HG02884 (cell line): ENCODE data around the gene GPC3.
A peak's percentile ranks its signal among the peaks of the same experiment; 100 is the strongest.
"Not testable (repeated sequence)": the region's sequence is repeated elsewhere in the genome, so short reads cannot be mapped to it uniquely, and the experiment has no call there.

Experiments used
- ATAC-seq: cut with Tn5 transposase; IDR thresholded peaks from one replicate; pipeline ENCODE4 v1.9.1; 2021; ENCODE audit warnings: mild to moderate bottlenecking, moderate library complexity; ENCODE audit not compliant: unreplicated experiment

Gene GPC3

DNA sequence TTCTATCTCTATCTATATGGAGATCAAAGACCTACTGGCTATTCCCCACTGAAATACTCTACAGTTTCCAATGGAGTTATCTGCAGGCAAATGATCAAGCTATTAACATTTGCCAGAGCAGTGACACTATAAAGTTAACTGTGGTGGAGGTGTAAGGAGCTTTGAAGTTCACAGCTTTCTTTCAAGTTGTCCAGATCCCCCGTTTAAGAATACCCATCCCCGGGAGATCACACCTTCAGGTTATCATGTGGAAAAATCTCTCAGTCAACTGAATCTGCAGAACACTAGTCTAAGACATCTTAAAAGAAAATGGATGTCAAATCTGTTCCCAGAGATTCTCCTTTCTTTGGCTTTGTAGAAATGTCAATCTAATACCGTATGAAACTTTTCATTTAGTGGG is 80.1 kb downstream of the GPC3 start:
- no peak for ATAC-seq

DNA sequence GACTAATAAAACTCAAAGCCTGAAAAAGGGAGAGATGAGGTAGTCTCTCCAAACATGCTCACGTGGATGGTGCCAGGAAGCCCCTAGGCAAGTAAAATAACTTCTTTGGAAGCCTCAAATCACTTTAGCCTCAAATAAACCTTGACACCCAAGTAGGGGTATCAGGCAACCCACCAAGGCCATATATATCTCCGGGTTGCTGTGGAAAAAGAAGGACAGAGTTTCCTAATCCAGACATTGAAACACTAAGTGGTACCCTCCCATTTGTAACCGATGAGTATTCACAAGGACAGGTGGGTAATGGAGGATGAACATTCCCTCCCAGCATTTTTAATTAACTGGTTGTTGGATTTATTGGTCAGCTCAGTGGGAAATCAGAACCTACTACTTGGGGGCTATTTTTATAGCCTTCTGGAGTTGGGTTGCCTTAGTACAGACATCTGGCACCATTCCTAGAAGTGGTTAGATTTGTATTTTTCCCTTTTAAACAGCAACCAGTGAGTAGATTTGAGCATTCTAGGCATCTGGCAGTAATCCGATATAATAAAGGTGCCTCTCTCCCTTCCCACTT is 87.7 kb downstream of the GPC3 start:
- no peak for ATAC-seq

DNA sequence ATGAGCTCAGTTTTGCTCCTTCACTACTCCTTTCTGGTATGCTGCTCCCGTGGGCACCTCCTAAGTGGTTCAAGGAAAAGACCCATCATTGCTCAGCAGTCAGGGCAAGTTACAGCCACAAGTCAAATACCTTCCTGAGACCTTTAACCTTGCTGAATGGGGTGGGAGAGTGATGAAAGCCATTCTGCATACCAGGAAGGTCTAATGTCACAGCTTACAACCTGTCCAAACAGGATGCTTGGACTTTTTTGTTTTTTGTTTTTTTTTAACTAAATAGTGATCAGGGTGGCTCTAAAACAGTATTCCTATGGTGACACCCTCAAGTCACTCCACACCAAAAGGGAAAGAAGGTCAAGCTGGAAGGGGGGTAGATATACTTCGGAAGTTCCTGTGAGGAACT is 93.1 kb downstream of the GPC3 start:
- ATAC-seq: no peak

DNA sequence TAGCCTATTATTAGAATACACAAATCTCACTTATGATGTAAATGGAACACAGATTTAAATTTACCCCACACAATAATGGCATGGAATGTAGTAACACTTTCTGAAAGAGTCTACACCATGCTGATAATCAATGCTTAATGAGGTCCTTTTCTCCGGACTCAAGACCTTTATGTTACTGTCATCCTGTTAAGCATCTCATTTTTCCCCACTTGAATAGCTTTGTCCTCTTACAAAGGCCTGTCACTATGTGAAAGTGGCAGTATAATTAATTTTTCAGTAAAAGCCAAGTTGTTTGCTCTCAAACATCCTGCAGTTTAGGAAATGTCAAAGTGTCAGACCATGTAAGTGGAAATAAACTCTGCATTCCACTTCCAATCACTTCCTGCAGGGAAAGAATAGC is 96.4 kb downstream of the GPC3 start:
- no peak for ATAC-seq

DNA sequence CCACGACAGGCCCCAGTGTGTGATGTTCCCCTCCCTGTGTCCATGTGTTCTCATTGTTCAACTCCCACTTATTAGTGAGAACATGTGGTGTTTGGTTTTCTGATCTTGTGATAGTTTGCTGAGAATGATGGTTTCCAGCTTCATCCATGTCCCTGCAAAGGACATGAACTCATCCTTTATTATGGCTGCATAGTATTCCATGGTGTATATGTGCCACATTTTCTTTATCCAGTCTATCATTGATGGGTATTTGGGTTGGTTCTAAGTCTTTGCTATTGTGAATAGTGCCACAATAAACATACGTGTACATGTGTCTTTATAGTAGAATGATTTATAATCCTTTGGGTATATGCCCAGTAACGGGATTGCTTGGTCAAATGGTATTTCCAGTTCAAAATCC is 97.3 kb downstream of the GPC3 start:
- not testable (repeated sequence) for ATAC-seq

DNA sequence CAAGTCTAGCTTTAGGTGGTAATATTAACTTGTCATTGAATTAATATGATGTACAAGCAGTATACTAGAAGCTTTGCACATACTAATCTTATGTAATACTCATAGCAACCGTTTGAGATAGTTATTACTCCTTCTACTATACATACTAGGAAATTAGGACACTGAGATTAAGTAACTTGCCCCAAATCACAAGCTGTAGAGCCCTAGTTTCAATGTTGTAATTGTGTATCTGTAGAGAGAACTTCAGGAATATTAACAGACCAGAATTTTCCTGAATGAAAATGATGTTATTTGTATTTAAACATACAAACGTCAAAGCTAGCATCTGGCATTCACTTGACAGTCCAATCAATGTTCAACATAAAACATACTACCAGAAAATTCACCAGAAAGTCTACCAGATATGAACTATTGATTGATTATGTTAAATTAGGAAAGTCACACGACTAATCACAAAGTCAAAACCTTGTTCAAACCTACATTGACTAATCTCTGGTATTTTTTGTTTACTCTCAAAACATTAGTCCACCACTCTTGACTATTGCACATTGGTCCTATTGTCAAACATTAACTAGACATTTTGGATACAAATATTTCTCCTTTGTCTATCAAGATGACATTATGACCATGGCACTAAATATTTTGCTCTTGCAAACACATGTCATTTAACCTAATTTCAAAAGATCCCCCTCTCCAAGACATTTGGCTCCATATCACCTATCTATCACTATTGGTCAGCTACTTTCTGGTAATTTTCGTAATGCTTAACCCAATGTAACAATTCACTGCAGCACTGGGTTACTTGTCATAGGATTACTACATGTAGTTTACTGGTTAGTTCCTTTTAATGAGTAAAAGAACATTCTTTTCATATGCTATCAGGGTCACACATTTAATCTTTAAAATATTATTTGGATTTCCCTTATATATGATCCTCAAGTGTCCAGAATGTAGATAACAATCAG is 100.7 kb downstream of the GPC3 start:
- ATAC-seq: no peak

DNA sequence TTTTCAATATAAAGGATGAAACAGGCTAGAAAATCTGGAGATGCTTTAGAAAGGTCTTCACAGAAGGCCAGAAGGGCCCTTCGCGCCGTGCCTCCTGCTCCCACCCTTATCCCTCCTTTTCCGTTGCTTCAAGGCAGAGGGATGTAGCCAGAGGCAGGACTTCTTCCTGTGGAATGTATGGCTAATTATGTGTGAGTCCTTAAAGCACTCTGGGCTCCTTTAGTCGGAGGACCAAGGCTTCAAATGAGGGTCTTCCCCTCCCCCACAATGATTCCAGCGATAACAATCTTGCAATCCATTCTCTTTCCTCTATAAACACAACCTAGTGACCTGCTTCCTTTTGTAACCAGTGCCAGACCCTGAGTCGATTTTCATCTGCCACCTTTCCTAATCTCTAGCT is 103.5 kb downstream of the GPC3 start:
- no peak for ATAC-seq

DNA sequence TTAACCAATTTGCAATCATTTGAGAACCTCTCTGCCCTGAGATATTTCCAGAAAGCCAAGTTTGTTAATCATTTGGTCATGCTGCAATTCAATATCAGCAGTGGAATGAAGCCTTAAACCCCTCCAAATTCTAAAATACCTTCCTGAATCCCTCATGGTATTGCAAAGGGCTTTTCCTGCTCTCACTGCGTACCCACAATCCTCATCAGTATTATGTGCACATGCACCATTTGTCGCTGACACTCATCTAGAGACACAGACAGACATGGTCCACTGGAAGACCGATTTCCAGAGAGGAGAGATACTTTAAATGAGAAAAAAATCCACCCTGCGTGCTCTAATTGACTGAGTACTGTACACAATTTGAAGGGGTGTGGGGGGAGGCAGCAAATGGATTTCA is 104.4 kb downstream of the GPC3 start:
- ATAC-seq: no peak

DNA sequence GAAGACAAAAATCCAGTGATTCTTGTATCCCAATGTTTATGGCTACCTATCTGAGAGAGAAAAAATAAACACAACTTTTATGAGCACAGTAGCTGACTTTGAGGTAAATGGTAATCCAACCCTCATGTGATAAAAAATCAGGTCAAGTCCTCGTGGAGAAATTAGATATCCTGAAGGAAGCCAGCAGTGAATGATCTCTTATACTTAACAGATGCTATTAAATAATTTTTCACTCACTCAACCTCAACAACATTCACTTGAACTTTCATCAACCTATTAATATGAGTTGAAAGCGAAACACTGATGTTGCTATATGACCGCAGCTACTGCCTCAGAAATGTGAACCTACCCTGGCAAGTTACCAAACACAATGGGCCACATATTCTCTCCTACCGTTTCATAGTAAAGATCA is 105.4 kb downstream of the GPC3 start:
- ATAC-seq: no peak

DNA sequence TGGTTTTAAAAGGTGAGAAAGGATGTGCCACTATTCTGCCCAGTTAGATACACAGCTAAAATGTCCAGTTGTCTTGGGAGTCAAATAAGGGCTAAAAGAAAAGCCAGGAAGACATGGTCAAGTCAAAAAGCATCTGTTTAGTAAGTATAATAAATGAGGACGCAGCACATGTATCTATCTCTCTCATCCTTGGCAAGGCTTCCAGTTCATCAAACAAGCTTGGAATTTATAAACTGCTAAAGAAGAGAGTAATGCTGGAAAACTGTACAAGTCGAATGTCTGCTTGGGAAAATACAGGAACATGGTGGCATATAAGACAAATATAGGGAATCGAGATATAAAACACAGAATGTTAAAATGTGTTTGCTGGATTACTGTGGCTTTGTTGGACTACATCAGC is 106.7 kb downstream of the GPC3 start:
- no peak for ATAC-seq

DNA sequence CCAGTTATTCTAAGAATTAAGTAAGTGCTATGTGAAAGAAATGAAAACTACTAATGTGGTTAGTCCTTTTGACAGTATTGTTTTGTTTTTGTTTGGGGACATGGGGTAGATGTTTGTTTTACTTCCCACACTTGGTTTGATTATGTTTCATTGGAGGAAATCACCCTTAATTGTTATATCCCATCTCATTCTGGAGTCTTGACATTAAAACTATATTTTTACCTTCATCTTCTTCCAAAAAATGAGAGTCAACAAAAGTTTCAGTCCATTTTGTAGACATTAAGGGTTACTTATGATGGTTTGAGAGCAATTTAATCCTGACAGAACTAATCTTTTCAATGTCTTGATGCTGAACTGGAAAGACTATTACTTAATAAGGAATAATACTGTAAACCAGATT is 108.7 kb downstream of the GPC3 start:
- ATAC-seq: no peak

DNA sequence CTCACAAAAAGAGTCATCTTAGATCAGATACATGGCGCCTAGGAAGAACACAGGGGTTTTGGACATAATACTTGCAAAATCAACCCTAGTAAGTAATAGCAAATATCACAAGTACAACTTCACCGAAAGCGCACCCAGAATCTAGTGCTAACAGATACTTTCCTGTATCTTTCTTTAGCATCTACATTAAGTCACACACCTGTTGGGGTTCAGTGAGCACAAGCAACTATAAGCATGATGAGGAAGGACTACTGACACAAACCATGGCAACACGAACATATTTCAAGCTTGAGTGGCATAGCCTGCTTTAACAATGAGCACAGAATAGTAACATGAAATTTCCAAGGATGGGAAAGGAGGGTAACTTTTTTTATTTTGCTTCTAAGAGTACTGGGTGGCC is 116.1 kb downstream of the GPC3 start:
- ATAC-seq: no peak

DNA sequence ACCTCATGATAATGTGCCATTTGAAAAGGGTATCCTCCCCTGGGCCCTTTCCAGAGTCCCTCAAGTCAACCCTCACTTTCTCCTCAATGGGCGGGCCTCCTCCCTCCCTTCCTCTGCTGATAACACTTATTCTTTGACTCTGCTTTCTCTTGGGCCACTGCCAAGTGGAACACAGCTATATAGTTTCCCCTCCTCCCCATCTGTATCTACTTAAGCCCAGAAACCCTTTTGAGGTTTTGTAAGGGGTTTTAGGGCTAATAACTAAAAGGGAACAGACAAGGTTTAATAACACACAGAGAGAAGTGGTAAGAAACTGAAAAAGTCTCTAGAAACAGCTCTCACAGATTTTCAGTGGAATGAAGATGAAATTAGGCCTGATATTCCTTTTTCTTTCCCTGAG is 116.7 kb downstream of the GPC3 start:
- peak; percentile 52 for ATAC-seq

DNA sequence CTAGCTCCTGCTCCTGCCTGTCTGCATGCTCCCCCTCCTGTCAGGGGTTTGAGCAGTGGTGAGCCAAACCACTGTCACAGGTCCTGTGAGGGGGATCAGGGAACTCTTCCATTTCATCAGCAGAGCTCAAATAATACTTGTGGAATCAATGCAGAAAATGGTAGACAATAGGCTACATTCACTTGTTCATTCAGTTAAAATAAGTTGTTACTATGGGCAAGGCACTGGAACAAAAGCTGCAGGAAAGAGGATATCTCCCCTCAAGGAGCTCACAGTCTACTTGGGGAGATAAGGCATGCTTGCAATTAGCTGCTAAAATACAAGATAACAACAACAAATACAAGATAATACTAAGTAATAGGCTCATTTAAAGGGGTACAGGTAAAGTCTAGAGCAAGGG is 117.1 kb downstream of the GPC3 start:
- no peak for ATAC-seq

DNA sequence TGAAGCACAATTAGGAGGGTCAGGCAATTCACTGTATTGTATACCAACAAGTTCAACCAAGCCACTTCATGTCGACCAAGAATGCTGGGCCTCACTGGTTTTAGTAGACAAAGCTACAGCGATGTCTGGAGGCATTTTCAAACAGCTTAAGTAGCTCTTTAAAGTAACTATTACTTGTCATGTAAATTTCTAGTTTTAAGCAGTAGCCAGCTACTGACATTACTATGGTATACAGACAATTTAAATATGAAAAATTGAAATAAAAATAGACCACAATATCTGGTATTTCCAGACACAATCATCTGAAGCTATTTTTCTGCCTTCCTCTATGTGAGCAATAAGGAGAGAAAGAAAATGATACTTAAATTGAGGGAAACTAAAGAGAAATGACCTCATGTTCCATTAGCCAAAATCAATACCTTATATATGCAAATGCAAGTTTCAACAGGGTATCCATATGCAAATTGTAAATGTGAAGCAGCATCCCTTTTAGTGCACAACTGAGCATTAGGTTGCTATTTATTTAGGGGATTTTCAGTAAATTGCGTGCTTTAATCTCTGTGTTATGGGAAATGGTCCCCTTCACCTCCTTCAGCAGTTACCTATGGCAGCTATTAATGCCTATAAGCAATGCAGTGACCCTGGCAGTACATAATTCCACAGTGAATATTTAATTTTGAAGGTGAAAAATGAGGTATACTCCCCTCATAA is 119.5 kb downstream of the GPC3 start:
- ATAC-seq: no peak

DNA sequence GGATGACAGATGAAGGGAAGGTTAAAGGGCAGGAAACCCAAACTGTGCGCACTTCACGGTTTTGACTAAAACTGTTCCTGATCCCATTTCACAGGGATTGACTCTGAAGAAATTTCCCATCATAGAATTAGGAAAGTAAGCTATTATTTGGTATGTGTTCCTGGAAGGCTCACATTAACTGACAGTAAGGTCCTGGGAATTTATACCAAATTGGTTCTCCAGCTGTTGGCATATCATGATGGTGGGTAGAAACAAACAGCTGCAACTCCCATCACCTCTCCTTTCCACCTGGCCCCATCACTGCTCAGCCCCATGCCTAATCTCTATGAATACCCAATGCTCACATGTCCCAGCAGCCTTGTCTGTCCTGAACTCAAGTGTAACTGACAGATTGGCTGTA is 121.2 kb downstream of the GPC3 start:
- no peak for ATAC-seq

DNA sequence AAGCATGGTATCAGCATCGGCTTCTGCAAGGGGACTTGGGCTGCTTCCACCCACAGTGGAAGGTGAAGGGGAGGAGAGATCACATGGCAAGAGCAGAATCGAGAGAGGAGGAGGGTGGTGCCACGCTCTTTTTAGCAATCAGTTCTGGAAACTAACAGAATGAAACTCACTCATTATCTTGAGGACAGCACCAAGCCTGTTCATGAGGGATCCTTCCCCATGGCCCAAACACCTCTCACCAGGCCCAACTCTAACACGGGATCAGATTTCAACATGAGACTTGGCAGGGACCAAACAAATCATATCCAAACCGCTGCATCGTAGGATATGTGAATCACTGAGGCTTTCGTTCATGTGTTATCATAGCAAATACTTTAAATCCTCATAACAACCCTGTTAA is 125.5 kb downstream of the GPC3 start:
- ATAC-seq: no peak

DNA sequence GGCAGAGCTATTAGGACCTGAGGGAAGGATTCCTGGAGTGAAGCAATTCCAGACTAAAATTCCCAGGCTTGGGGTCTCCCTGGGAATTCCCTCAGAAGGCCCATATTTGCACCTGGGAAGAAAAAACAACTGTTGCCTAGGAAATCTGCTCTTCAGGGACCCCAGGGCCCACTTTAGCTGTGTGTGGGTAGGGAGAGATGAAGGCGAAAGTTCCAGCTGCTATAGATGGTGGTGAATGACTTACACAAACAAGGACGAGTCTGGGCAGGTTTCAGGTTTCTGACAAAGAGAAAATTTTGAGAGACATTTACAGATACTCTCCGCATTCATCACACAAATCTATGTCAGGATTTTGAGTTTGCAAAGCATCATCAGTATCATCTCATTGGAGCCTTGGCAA is 126.1 kb downstream of the GPC3 start:
- ATAC-seq: no peak

DNA sequence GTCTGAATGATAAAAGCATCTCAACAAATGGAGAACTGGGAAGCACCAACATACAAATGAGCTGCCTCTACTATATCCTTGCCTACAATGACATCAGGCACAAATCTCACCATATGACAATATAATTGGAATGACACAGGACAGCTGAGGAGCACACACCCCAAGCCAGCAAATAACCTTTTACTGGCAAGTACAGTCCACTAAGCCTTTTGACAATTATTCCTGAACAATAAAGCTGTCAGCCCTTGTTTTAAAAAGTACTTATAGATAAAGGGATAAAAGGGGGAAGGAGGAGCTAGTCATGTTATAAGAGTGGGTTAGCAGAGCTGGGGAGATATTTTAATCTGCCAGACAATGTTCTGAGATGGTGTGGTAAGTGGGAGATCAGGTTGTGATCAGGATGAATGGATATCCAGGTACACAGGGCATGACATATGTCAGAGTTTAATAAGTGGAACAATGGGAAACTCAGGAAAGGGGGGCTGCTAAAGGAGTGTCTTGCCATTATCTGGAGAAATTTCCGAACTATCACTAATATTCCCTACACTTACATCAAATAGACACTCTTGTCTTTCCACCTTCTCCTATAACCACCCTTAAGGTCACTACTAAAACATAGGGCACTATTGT is 127.6 kb downstream of the GPC3 start:
- ATAC-seq: no peak

DNA sequence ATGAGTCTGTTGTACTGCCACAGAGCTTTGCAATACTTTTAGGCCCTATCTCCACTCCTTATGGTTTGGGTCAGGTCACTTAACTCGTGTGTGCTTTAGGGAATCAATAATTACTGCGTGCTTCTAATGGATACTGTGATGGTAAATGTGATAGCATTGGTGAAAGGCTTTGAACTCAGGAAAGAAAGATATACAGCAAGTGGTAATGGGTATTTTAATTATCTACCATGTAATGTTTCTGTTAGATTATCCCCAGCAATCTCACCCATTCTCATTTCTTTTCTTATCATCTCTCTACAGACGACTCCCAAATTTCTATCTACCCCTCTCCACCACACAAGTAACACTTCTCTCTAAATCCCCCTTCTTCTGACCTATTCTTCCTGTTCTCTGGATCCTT is 128.6 kb downstream of the GPC3 start:
- ATAC-seq: no peak

DNA sequence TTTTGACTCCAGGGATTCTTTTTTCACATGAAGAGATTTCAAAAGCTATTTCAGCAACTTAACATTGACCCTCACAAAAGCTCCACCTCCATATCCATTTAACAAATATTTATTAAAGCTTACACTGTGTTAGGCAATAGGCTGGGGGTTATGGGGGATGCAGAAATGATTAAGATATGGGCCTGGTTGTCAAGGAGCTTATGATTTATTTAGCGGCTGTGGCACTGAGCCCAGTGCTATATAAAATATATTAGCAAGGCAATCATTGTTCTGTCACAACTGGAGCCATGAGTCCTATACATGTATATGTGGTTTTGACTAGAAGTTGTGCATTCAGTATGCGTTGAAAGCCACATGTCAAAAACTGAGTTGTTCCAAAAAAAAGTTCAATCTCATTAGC is 131.1 kb downstream of the GPC3 start:
- no peak for ATAC-seq
